Heart right ventricle (tissue), 16 donors: ENCODE data around the gene RAP1GDS1. TPM values are rescaled to one million over a fixed set of nuclear protein-coding genes. Genes with fewer than 3 reads are reported as not detected.

Experiments
- ATAC-seq, 8 donors: fragments of 200-7000 bp; cut with Tn5 transposase; one replicate each; pipeline ENCODE4 v1.9.1; 2020; ENCODE audit warnings: mild to moderate bottlenecking in 8 of 8, moderate library complexity in 8 of 8, moderate number of reproducible peaks in 1 of 8
- DNase-seq, 2 donors: peaks; one replicate each; pipeline ENCODE4 v3.0.0-alpha.2; 2020
- H3K27ac ChIP-seq, 10 donors: fragments of 200-600 bp; sonication (generic) in 2 of 10; one replicate each; pipeline versions ENCODE4 v1.5.0 to v1.8.0; 2020 to 2022; ENCODE audit warnings: mild to moderate bottlenecking in 3 of 10
- H3K27me3 ChIP-seq, 7 donors: fragments of 200-600 bp; one replicate each; pipeline ENCODE4 v1.8.0; 2021 to 2022; ENCODE audit warnings: mild to moderate bottlenecking in 2 of 7
- H3K36me3 ChIP-seq, 9 donors: fragments of 200-600 bp; sonication (generic) in 1 of 9; one replicate each; pipeline versions ENCODE4 v1.5.0 to v1.8.0; 2020 to 2022; ENCODE audit warnings: mild to moderate bottlenecking in 2 of 9
- H3K4me1 ChIP-seq, 9 donors: fragments of 200-600 bp; sonication (generic) in 1 of 9; one replicate each; pipeline versions ENCODE4 v1.5.0 to v1.8.0; 2020 to 2022; ENCODE audit warnings: mild to moderate bottlenecking in 4 of 9
- H3K4me3 ChIP-seq, 10 donors: fragments of 200-600 bp; sonication (generic) in 2 of 10; one replicate each; pipeline versions ENCODE4 v1.5.0 to v1.8.0; 2020 to 2022; ENCODE audit warnings: mild to moderate bottlenecking in 7 of 10, moderate library complexity in 2 of 10
- H3K9me3 ChIP-seq, 11 donors: fragments of 200-600 bp in 10 of 11; sonication (generic) in 2 of 11; one replicate each; pipeline versions ENCODE4 v1.5.0 to v1.8.0; 2013 to 2022; ENCODE audit warnings: mild to moderate bottlenecking in 2 of 11, control low read depth in 1 of 11, moderate library complexity in 1 of 11
- WGBS, 2 donors: extraction: QIAGEN DNeasy Blood & Tissue Kit; methylation state at CpG; one replicate each; pipeline ENCODE4 v1.1.7; 2013; ENCODE audit warnings: inconsistent platforms in 1 of 2; 5-methylcytosine and 5-hydroxymethylcytosine counted together
- intact Hi-C, 10 donors: fragments of 100-400 bp; cut with DNase I; formaldehyde crosslinking; loops; one replicate each; pipeline versions ENCODE4 v1.11.1 to v1.14.2; 2022
- polyA plus RNA-seq, 2 donors: library from polyadenylated mRNA; stranded (reverse); fragments of 200-250 nt; gene quantifications; one replicate each; pipeline ENCODE4 v1.2.3, GENCODE V29; 2013
- total RNA-seq, 10 donors: library from RNA; stranded (reverse); fragmentation: NEBNext Ultra II Directional in 3 of 10; extraction: Animal tissue kit (Norgen Biotek cat#: 25700) in 3 of 10; gene quantifications; one replicate each; pipeline versions ENCODE4 v1.2.1 to v1.2.4, GENCODE V29; 2021 to 2023
- TF ChIP-seq, protein P1 (sequence below), 9 donors: fragments of 200-600 bp; sonication (generic) in 2 of 9; IDR thresholded peaks; one replicate each; pipeline versions ENCODE4 v1.5.0 to v1.8.0; 2021 to 2022; ENCODE audit warnings: antibody characterized with exemption in 9 of 9, mild to moderate bottlenecking in 5 of 9, moderate library complexity in 1 of 9
- donor health status: Arrhythmogenic right ventricular cardiomyopathy.
- donor health status: ischemic (EF 13 %, LVEDD 7.1; RV severe dilation, severe dysfunction).
- donor health status: healthy with polysubstance abuse.
- donor health status: DM: no; HTN: yes; CAD: no.
- donor health status: DM: no; HTN: no; CAD: no.
- donor health status: ischemic (EF 25% LVEDD 6.9; RV normal size, moderate dysfunction).
- donor health status: ischemic (EF 25% LVEDD 5.7; RV mildly dilated, moderate dysfunction).
- donor health status: healthy.
- donor health status: DM: yes; HTN: yes; CAD: no.
- donor health status: Ischemic cardiomyopathy.
- donor health status: ischemic (EF 35%, LVEDD 5.7; RV mildly dilated, moderate dysfunction).
- donor health status: nonischemic (EF 11% LVEDD 7.7; RV severe dilation, severe dysfunction).
- donor health status: DM: yes; HTN: yes; CAD: no.
- donor health status: PGD.
- donor health status: ischemic (EF 29% LVEDD 5.4; RV normal size, mild dysfunction).
- donor health status: nonischemic (EF 23%, LVEDD 6.1; RV moderate dilation, normal function).

Gene RAP1GDS1
- total and polyA plus RNA-seq, 12 donors: 7.0 to 21.3 (median 12.7) TPM

DNA sequence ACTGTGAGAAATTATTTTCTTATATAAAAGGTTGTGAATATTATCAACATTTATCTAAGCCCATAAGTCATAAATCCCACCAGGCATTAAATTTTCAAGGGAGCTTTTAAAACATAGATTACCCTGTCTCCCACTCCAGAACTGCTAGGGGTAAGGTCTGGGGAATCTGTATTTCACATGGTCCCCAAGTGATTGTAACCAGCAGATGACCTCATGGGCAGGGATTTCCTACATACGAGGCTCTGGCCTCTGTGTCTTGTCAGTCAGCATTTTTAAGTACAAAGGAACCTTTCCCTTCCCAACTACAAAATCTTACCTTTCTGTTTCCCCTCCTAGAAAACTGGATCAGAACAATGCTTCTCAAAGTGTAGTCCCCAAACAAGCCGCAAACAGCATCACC lies 208.6 kb downstream of the RAP1GDS1 start:
- no peak overlapping the region for H3K4me3 ChIP-seq
- peak overlapping the region in 1 of 10 donors; percentile 10 for H3K27ac ChIP-seq
- no peaks in the 10 kb centered on the region for H3K9me3 ChIP-seq
- 63 to 67% methylated on average over 2 of the region's 2 CpGs for WGBS, 2 donors
- peaks cover 0 to 28% (median 17%) of the 10 kb centered on the region in 9 donors for H3K4me1 ChIP-seq
- TF ChIP-seq, protein P1, sequence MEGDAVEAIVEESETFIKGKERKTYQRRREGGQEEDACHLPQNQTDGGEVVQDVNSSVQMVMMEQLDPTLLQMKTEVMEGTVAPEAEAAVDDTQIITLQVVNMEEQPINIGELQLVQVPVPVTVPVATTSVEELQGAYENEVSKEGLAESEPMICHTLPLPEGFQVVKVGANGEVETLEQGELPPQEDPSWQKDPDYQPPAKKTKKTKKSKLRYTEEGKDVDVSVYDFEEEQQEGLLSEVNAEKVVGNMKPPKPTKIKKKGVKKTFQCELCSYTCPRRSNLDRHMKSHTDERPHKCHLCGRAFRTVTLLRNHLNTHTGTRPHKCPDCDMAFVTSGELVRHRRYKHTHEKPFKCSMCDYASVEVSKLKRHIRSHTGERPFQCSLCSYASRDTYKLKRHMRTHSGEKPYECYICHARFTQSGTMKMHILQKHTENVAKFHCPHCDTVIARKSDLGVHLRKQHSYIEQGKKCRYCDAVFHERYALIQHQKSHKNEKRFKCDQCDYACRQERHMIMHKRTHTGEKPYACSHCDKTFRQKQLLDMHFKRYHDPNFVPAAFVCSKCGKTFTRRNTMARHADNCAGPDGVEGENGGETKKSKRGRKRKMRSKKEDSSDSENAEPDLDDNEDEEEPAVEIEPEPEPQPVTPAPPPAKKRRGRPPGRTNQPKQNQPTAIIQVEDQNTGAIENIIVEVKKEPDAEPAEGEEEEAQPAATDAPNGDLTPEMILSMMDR (IDR thresholded peaks at IDR 0.05): no peak
- no peak for ATAC-seq
- H3K27me3 ChIP-seq: no peaks in the 10 kb centered on the region
- intact Hi-C loops: loop anchor here in 8 of 10 donors (5.0 to 10.0 kb wide), 13 partner anchors 158 to 993 kb away; partner anchors contain the start of gene TSPAN5 (in 3 of the 8)
- no peaks in the 10 kb centered on the region for H3K36me3 ChIP-seq
- no peak for DNase-seq

DNA sequence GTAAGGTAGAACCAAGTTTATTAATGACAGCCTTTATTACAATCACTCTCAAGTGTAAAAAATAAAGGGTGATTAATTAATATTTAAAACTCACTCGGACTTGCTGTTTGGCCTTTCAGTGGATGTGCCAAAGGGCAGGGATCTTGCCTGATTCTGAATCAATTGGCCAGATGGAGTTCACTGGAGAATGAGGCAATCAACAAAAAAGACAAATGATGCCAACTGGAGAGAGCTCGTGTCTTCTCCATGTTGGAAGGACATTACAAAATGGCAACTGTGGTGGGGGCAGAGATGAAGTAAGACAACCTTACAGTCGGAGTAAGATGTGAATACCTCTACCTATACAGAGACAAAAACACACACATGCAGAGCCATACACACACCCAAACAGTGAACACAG lies 209.2 kb downstream of the RAP1GDS1 start:
- intact Hi-C loops: loop anchor here in 2 of 10 donors (10.0 kb wide), 2 partner anchors 184 to 934 kb away; partner anchors contain the start of gene TSPAN5 (in 1 of the 2)
- Histone ChIP-seq H3K4me3 (no peak overlapping the region), H3K27me3 (no peaks in the 10 kb centered on the region), H3K36me3 (no peaks in the 10 kb centered on the region), H3K4me1 (peaks cover 0 to 28% (median 17%) of the 10 kb centered on the region in 9 donors), H3K27ac (no peak overlapping the region), H3K9me3 (no peaks in the 10 kb centered on the region)
- TF ChIP-seq, protein P1 (IDR thresholded peaks at IDR 0.05): no peak
- ATAC-seq: no peak
- no peak for DNase-seq
- WGBS, 2 donors: 87 to 91% methylated on average over 3 of the region's 3 CpGs

DNA sequence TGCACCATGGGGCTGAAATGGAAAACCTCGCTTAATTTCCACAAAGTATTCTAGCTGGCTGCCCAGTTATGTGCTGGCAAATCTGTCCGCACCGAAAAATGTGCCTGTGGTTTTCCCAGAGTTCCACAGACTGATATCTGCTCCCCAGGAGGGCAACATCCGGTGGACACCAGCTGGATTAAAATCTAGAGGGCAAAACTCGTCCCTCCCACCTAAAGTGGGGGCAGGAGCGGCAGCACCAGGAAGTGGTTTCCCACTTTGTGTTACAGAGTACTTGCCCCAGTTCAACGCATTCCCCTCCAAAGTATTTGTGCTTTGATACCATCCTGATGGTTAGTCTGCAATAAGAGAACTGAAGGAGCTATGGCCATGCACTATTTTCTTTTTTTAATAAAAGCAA lies 209.6 kb downstream of the RAP1GDS1 start:
- ATAC-seq (no peak), DNase-seq (no peak)
- Histone ChIP-seq H3K4me3 (no peak overlapping the region), H3K36me3 (no peaks in the 10 kb centered on the region), H3K27me3 (no peaks in the 10 kb centered on the region), H3K9me3 (no peaks in the 10 kb centered on the region), H3K4me1 (peaks cover 0 to 28% (median 17%) of the 10 kb centered on the region in 9 donors), H3K27ac (no peak overlapping the region)
- TF ChIP-seq, protein P1 (IDR thresholded peaks at IDR 0.05): no peak
- WGBS, 2 donors: 87 to 90% methylated on average over 7 of the region's 7 CpGs
- intact Hi-C loops: loop anchor here in 2 of 10 donors (10.0 kb wide), 2 partner anchors 184 to 934 kb away; partner anchors contain the start of gene TSPAN5 (in 1 of the 2)

DNA sequence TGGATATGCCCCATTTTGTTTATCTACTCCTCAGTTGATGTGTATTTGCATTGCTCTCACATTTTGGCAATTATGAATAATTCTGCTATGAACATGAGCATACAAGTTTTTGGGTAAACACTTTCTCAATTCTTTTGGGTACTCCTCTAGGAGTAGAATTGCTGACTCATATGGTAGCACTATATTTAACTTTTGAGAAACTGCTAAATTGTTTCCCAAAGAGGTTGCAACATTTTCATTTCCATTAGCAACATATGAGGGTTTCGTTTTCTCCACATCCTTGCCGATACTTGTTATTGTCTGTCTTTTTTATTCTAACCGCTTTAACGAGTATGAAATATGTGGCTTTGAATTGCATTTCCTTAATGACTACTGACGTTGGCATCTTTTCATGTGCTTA lies 211.9 kb downstream of the RAP1GDS1 start:
- no peaks in the 10 kb centered on the region for H3K9me3 ChIP-seq
- 85 to 93% methylated on average over 5 of the region's 5 CpGs for WGBS, 2 donors
- peaks cover 0 to 16% (median 9%) of the 10 kb centered on the region in 9 donors for H3K4me1 ChIP-seq
- H3K27me3 ChIP-seq: no peaks in the 10 kb centered on the region
- no peak for ATAC-seq
- no peaks in the 10 kb centered on the region for H3K36me3 ChIP-seq
- TF ChIP-seq, protein P1 (IDR thresholded peaks at IDR 0.05): no peak
- H3K27ac ChIP-seq: no peak overlapping the region
- no peak overlapping the region for H3K4me3 ChIP-seq
- intact Hi-C loops: loop anchor here in 2 of 10 donors (10.0 kb wide), 2 partner anchors 182 to 932 kb away; partner anchors contain the start of gene TSPAN5 (in 1 of the 2)
- no peak for DNase-seq
